Esophagus (tissue), 2 donors: ENCODE results near the gene RAP1GAP. TPM values are rescaled to one million over a fixed set of nuclear protein-coding genes. Genes with fewer than 3 reads are reported as not detected.

ENCODE experiments used
- polyA plus RNA-seq, 2 donors: library from polyadenylated mRNA; stranded (reverse); fragments of 200-250 nt; gene quantifications; one replicate each; pipeline ENCODE4 v1.2.3, GENCODE V29; 2013
- donor health status: healthy with polysubstance abuse.
- donor health status: Bipolar disorder and iron deficiency.

Gene RAP1GAP
- polyA plus RNA-seq, 2 donors: 3.5 to 12.2 TPM

Other genes starting within 250 kb of the RAP1GAP start
- gene NBPF3, start 229.2 kb downstream of the RAP1GAP start, polyA plus RNA-seq: 1 to 10 TPM; 1.1 to 2.4 TPM
- 1 to 10 TPM; 2.4 to 2.7 TPM for gene ALPL, start 159.9 kb downstream of the RAP1GAP start, polyA plus RNA-seq
- gene USP48, start 113.8 kb upstream of the RAP1GAP start, polyA plus RNA-seq: 10 to 100 TPM; 14.4 to 18.4 TPM
- gene LDLRAD2, start 142.9 kb upstream of the RAP1GAP start, polyA plus RNA-seq: under 1 TPM; 0.45 to 0.98 TPM